NCI-H2227 treated with DMSO at 0.1 percent for 48 hours (cell line): Measurements from ENCODE around the gene ANK3.

ENCODE experiments used
- DNase-seq: peaks from one replicate; lab custom pipeline; 2025; lab: John Stamatoyannopoulos, UW

ANK3 gene

GRCh38 chr10:60389413-60390025 lies at the start of gene ANK3:
ANK3 (minus strand) TSS chr10:60389875; CDS start chr10:60389538, 337 bp downstream.
- no peak for DNase-seq

- DNase-seq = peak; percentile 43
These were observed 44.9 kb upstream of the ANK3 start for GRCh38 chr10:60434418-60435046.

DNA sequence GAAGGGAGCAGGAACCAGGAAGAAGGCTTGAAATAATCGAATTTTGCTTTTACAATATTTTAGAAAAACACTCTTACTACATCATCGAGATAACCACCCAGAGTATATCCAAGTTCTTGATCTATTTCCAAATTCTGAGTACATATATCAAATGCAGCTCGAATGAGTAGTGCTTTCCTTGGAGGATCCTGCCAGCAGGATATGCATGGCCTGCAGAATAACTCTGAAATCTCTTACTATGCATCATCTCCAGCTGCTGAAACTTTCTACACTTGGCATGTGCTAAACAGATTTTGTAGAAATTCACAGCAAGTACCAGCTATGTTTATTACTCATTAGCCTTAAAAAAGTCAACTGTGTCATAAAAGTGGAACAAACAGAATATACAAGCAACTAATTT lies 44.0 kb upstream of the ANK3 start:
- DNase-seq = no peak

GRCh38 chr10:60430836-60431597 lies 41.3 kb upstream of the ANK3 start:
- DNase-seq = no peak

DNA sequence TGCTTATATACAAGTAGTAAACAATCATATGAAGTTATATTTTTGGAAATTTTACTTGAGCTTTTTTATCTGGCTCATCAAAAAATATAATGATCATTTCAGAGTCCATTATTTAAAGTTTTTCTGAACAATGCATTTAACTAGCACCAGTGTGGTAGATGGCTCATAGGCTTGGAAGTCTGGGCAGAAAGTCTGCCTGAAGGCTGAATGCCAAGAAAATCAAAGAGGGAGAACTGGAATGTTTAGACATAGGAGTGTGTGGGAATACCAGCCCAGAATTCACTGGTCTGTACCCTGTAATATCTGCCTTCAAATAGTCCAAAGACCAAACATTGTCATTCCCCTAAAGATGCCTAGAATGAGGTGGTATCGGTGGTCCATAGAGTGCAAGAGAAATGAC lies 40.3 kb upstream of the ANK3 start:
- no peak for DNase-seq

- DNase-seq = no peak
These were observed 39.6 kb upstream of the ANK3 start for GRCh38 chr10:60429084-60429849.

GRCh38 chr10:60428387-60428737 lies 38.7 kb upstream of the ANK3 start:
- DNase-seq = no peak

DNA sequence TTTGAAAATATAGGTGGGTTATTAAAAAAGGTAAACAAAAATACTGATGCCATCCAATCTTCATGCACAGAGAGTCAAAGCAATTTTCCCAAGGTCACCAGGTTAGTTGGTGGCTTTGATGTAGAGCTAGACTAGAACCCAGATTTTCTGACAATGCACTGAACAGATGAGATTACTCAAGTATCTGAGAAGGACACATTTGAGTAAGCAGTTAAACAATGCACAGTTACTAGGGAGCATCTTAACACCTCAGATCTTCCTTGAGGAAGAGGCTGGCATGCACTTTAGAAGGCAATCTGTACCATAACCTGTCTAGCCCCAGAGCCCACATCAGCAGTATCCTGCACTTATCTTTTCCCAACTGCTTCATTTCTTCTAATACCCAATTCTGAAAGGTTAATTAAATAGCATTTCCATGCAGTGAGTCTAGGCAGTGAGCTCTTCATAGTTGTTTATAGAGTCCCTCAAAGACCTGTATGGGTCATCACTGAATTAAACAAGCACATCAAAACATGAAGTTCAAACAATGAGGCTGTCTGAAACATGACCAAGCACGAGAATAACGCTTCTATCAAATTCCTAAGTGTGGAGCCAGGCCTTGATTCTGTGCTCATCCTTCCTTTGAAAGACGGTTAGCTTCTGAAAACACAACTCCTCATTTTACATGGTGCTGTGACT lies 38.2 kb upstream of the ANK3 start:
- DNase-seq = no peak

GRCh38 chr10:60427148-60427547 lies 37.5 kb upstream of the ANK3 start:
- DNase-seq = no peak

DNA sequence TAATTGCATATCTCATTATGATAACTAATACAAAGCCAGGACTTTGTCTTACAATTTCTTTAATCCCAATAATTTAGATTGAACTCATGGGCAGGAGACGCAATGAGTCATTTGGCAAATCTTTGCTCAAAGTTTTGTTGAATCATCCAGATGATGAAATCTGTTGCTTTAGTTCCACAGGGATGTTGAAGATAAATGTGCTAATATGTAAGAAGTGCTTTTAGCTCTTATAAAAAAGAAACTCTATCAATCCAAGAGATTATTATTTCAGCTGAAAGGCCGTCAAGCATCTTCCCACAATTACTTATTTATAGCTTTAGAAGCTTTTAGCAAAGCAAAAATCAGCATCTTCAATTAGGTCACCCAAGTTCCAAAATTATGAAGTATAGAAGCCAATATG lies 36.8 kb upstream of the ANK3 start:
- DNase-seq = no peak

GRCh38 chr10:60425392-60426110 lies 35.9 kb upstream of the ANK3 start:
- DNase-seq = no peak

DNA sequence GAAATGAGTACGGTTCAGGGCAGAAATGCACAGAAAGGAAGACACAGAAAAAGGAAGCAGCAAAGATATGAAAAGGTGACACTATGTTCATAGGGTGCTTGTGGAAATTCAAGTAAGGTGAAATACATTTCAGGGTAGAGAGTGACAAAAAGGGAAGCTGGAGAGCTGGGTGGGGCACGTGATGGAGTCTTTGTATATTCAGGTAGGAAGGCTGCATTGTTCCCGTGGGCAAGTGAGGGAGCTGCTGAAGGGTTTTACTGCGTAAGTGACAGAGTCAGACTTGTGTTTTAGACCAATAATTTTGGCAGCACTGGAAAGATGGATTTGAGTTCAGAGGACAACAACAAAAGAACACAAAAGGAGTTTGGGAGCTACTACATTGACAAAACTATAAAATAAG lies 35.3 kb upstream of the ANK3 start:
- DNase-seq = no peak

DNA sequence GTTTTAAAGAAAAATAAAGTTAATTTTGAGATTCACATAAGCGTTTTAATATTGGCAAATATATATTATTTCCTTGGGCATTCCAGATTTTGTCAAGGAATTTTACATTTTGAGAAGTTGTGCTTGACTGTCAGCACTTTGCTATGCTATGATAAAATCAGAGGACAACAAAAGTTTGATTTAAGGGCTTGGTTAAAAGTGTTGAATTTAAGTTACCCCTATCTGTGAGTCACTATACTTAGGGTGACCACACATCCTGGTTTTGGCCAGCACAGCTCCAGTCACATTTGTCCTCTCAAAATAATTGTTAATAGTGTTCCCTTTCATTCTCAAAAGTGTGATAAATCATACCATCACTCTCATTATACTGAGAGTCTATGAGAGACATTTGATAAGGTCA lies 34.2 kb upstream of the ANK3 start:
- no peak for DNase-seq

- DNase-seq = no peak
These were observed 33.1 kb upstream of the ANK3 start for GRCh38 chr10:60422809-60423208.

GRCh38 chr10:60420991-60421894 lies 31.6 kb upstream of the ANK3 start:
- DNase-seq = no peak

DNA sequence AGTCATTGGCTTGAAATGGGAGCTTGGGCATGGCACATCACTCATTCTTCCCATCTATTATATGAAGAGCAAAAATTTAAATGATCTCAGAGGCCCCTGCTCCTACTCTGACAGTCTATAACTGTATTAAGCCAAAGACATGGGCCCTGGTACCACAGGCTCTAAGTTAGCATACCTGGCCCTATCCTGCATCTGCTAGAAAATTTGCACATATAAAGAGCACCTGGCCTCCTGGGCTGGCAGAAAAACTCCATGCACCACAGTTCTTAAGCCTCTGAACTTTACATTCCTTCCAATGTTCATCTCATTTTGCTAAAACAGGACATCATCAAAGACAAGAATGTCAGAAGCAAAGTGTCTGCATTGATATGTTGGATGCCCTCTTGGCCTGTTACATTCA lies 29.6 kb upstream of the ANK3 start:
- no peak for DNase-seq

DNA sequence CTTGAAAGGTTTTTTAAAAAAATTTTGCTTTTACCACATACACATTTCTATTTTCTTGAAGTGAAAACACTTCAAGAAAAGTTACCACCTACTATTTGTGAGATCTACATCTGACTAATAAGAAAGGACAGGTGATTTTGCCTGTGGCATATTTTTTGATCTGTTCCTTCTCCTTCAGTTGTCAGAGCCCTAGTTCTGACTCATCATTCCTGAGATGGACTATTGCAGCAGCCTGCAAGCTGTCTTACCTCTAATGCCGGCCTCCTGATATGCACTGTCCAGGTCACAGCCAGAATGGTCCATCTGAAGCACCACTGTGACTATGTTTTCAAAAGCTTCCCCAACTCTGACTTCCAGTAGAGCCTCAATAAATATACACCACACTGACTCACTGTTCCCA lies 28.2 kb upstream of the ANK3 start:
- DNase-seq = no peak

DNA sequence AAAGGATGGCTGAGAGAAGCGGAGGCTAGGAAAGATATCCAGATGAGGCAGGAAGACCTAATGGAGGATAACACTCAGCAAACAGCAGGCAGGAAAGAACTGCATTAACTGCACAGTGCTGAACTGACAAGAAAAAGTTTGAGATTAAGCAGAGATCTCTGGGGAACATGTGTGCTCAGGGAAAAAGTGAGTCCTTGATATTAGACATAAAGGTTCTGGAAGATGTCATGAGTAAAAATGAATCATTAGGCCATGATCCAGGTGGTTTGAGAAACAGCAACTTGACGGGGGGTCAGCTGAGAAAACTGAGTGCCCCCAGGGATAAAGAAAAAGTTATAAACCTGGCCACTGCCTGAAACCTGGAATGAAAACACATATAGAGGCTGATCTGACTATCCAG lies 27.3 kb upstream of the ANK3 start:
- no peak for DNase-seq

DNA sequence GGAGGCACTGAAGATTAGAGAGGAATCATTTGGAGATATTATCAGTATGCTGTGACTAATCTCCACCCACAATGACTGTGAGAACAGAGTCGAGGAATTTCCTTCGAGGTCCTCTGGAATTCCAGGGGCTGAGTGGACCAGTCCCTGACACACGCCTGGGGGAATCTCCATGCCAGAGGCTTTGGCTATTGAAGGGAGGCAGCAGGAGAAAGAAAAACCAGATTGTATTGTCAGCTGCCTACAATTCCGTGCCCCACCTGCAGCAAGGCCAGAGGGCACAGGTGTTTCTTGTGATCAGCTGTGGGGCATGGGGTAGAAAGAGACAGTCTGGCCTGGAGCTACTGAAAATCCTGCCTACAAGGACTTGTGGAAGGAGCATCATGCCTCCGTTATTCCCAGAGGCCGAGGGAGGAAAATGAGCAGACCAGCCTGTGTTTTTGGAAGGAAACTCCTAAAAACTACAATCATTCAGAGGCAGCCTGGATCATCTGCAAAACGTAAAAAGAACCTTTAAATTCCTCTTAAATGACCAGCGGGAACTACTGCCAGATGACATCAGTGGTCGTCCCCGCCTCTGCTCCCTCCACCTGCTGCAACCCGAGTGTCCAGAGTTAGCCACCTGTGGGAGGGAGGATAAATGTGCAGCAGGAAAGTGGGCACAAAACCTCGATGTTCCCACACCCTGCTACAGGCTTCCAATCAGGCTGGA lies 25.4 kb upstream of the ANK3 start:
- no peak for DNase-seq

GRCh38 chr10:60414111-60414510 lies 24.4 kb upstream of the ANK3 start:
- DNase-seq = no peak
